ENCODE data around the gene TTC9B.

Gene TTC9B

GRCh38 chr19:40247735-40248262 is 29.6 kb upstream of the TTC9B start:
- no peak for DNase-seq

GRCh38 chr19:40247178-40247577 is 29.0 kb upstream of the TTC9B start:
- DNase-seq: no peak

GRCh38 chr19:40246292-40247073 is 28.3 kb upstream of the TTC9B start:
- DNase-seq: no peak

- no peak for DNase-seq
These were observed 27.4 kb upstream of the TTC9B start for GRCh38 chr19:40245506-40246128.

- DNase-seq: no peak
These were observed 26.6 kb upstream of the TTC9B start for GRCh38 chr19:40244579-40245317.

GRCh38 chr19:40243181-40243580 is 25.0 kb upstream of the TTC9B start:
- no peak for DNase-seq

GRCh38 chr19:40242480-40242879 is 24.3 kb upstream of the TTC9B start:
- no peak for DNase-seq

GRCh38 chr19:40241809-40242384 is 23.7 kb upstream of the TTC9B start:
- peak; percentile 82 to 93 for DNase-seq

- DNase-seq: no peak
These were observed 23.1 kb upstream of the TTC9B start for GRCh38 chr19:40241125-40241808.

GRCh38 chr19:40240332-40240731 is 22.1 kb upstream of the TTC9B start:
- DNase-seq: no peak

- DNase-seq: no peak
These were observed 21.4 kb upstream of the TTC9B start for GRCh38 chr19:40239415-40240226.

GRCh38 chr19:40238775-40239174 is 20.6 kb upstream of the TTC9B start:
- DNase-seq: no peak

GRCh38 chr19:40237791-40238190 is 19.6 kb upstream of the TTC9B start:
- DNase-seq: no peak

- DNase-seq: no peak
These were observed 18.2 kb upstream of the TTC9B start for GRCh38 chr19:40236366-40236765.

- DNase-seq: no peak
These were observed 17.8 kb upstream of the TTC9B start for GRCh38 chr19:40236026-40236355.

- DNase-seq: no peak
These were observed 17.2 kb upstream of the TTC9B start for GRCh38 chr19:40235238-40236025.

GRCh38 chr19:40234429-40235237 is 16.4 kb upstream of the TTC9B start:
- no peak for DNase-seq

- DNase-seq: no peak
These were observed 15.7 kb upstream of the TTC9B start for GRCh38 chr19:40233811-40234389.

GRCh38 chr19:40232949-40233810 is 15.0 kb upstream of the TTC9B start:
- DNase-seq: no peak
